HCT116 (cell line): ENCODE data around the gene RANBP1.

Experiments
- EZH2 ChIP-seq: fragments of 200-600 bp; sonication (generic); IDR thresholded peaks from 2 replicates; pipeline ENCODE4 v1.6.1; 2017; ENCODE audit warnings: antibody characterized with exemption, mixed run types
- EZH2phosphoT487 ChIP-seq: fragments of 200-600 bp; IDR thresholded peaks from 2 replicates; pipeline ENCODE4 v1.6.1; 2018; ENCODE audit warnings: antibody characterized with exemption, borderline replicate concordance
- TCF7L2 ChIP-seq: IDR thresholded peaks from 2 replicates; pipeline ENCODE4 v1.7.0; 2011; ENCODE audit warnings: borderline replicate concordance, inconsistent platforms; ENCODE audit not compliant: insufficient read depth, insufficient read length; ENCODE audit errors: extremely low read depth
- YY1 ChIP-seq: IDR thresholded peaks from 2 replicates; pipeline ENCODE4 v1.6.1; 2011; ENCODE audit warnings: low read length, low read depth, moderate library complexity, mild to moderate bottlenecking; ENCODE audit not compliant: insufficient replicate concordance; ENCODE audit errors: extremely low read depth
- TF ChIP-seq, protein P1 (sequence below), 3 experiments: fragments of 200-600 bp in 1 of 3; sonication (generic) in 1 of 3; IDR thresholded peaks in 2 of 3; conservative IDR thresholded peaks in 1 of 3; 2 replicates each; pipeline ENCODE4 v1.5.1; 2012 to 2017; ENCODE audit warnings: low read depth in 2 of 3, low read length in 2 of 3, antibody characterized with exemption in 1 of 3, borderline replicate concordance in 1 of 3, control low read depth in 1 of 3, mild to moderate bottlenecking in 1 of 3, mixed read lengths in 1 of 3, mixed run types in 1 of 3, moderate library complexity in 1 of 3; ENCODE audit not compliant: insufficient read depth in 1 of 3
- TF ChIP-seq, protein P2 (sequence below): IDR thresholded peaks from 2 replicates; pipeline ENCODE4 v1.6.1; 2012

DNA sequence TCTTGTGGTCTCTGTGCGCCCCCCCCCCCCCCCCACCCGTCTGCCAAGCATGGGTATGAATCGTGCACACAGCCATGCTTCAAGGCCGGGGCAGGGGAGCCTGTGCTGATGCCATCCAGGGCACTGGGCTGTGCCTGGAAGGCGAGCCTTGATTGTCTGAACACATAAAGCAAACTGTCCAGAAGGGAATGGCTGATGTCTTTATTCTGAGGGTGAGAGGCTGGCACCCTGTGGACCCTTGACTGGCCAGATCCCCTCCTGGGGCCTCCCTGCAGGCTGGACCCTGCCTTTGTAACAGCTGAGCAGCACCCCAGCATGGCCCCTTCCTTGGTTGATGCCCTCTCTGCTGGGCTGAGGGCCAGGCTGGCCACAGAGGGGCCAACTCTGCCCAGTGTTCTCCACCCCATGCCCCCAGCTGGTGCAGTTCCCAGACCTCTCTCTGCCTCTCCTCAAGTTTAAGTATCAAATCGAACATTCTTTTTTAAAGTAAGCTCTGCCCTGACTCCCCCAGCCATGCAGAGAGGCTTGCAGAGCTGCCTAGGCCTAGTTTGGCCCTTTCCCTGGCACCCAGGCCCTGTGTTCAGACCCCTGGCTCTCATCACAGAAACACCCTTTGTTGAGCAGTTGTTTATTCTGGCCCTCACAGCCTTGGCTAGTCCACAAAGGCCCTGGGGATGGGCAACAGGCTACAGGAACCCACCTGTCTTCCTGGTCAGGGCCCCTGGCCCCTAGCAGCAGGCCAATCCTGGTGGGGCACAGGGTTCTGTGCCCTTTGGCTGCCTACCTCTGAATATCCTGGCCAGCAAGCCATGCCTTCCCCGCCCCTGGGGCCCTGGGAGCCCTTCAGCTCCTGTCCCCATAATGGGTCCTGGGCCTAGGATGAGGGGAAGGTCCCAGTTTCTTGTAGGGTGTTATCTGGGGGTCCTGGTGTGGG lies 3.9 kb upstream of the RANBP1 start:
- TF ChIP-seq, protein P1, sequence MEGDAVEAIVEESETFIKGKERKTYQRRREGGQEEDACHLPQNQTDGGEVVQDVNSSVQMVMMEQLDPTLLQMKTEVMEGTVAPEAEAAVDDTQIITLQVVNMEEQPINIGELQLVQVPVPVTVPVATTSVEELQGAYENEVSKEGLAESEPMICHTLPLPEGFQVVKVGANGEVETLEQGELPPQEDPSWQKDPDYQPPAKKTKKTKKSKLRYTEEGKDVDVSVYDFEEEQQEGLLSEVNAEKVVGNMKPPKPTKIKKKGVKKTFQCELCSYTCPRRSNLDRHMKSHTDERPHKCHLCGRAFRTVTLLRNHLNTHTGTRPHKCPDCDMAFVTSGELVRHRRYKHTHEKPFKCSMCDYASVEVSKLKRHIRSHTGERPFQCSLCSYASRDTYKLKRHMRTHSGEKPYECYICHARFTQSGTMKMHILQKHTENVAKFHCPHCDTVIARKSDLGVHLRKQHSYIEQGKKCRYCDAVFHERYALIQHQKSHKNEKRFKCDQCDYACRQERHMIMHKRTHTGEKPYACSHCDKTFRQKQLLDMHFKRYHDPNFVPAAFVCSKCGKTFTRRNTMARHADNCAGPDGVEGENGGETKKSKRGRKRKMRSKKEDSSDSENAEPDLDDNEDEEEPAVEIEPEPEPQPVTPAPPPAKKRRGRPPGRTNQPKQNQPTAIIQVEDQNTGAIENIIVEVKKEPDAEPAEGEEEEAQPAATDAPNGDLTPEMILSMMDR (IDR thresholded peaks at IDR 0.05 in 2 of 3, conservative IDR thresholded peaks at IDR 0.05 in 1 of 3; ENCODE audit: borderline replicate concordance in 1 of 3, insufficient read depth in 1 of 3, low read depth in 2 of 3, low read length in 2 of 3) = no peak
- TF ChIP-seq, protein P2, sequence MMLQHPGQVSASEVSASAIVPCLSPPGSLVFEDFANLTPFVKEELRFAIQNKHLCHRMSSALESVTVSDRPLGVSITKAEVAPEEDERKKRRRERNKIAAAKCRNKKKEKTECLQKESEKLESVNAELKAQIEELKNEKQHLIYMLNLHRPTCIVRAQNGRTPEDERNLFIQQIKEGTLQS = no peak
- TF ChIP-seq YY1 (no peak), EZH2phosphoT487 (no peak), EZH2 (no peak), TCF7L2 (no peak)
